Thyroid gland (tissue), 4 donors: ENCODE data around the gene POLR2I.

Experiments
- CTCF ChIP-seq, 6 experiments: fragments of 200-600 bp in 3 of 6; fragments of 450-650 bp in 3 of 6; sonication (generic) in 3 of 6; IDR thresholded peaks; one replicate each; pipeline ENCODE4 v1.5.1; 2016 to 2019; ENCODE audit warnings: antibody characterized with exemption in 6 of 6, mild to moderate bottlenecking in 2 of 6, inconsistent platforms in 1 of 6, moderate library complexity in 1 of 6
- POLR2A ChIP-seq, 2 donors: fragments of 450-650 bp; IDR thresholded peaks; one replicate each; pipeline ENCODE4 v1.6.1; 2017; ENCODE audit warnings: antibody characterized with exemption in 2 of 2, mild to moderate bottlenecking in 2 of 2, moderate library complexity in 1 of 2

- TF ChIP-seq CTCF (IDR thresholded peaks at IDR 0.05) (no peak), POLR2A (IDR thresholded peaks at IDR 0.05) (no peak)
These were observed 15.4 kb downstream of the POLR2I start for GRCh38 chr19:36099166-36099785.
